Measurements from ENCODE around the gene VASN.

Gene VASN

GRCh38 chr16:4383591-4384444 lies 12.2 kb downstream of the VASN start:
- TF ChIP-seq TAF1 (IDR thresholded peaks at IDR 0.05; ENCODE audit: borderline replicate concordance, insufficient read depth, low read length) (no peak), REST (IDR thresholded peaks at IDR 0.05; ENCODE audit: insufficient read depth in 1 of 2, low read depth in 2 of 2, low read length in 2 of 2) (no peak), FOXP2 (optimal IDR thresholded peaks at IDR 0.05; ENCODE audit: borderline replicate concordance, extremely low read depth, extremely low read length, insufficient read depth) (no peak), POLR2AphosphoS5 (IDR thresholded peaks at IDR 0.05; ENCODE audit: low read depth, low read length) (no peak), SIN3A (IDR thresholded peaks at IDR 0.05; ENCODE audit: borderline replicate concordance, insufficient read depth, low read length) (no peak)

DNA sequence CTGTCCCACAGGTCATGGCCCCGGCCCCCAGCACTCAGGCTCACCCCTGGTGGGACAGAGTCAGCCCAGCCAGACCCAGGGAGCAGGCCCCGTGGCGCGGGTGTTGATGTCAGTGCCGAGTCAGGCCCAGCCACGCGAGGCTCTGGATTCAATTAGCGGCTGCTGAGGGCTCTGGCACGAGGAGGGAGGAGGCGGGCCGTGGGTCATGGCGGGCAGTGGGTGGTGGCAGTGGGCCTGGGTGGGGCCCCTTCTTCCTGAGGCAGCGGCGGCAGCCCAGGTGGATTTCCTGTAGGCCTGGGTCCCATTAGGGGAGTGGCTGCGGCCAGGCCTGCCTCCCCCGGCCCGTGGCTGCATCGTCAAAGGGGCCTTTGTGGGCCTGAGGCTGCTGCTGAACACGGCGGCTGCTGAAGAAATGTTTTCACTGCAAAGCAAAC lies 12.9 kb downstream of the VASN start:
- TF ChIP-seq SIN3A (IDR thresholded peaks at IDR 0.05; ENCODE audit: borderline replicate concordance, insufficient read depth, low read length) (no peak), TAF1 (IDR thresholded peaks at IDR 0.05; ENCODE audit: borderline replicate concordance, insufficient read depth, low read length) (no peak), FOXP2 (optimal IDR thresholded peaks at IDR 0.05; ENCODE audit: borderline replicate concordance, extremely low read depth, extremely low read length, insufficient read depth) (no peak), POLR2AphosphoS5 (IDR thresholded peaks at IDR 0.05; ENCODE audit: low read depth, low read length) (no peak), REST (IDR thresholded peaks at IDR 0.05; ENCODE audit: insufficient read depth in 1 of 2, low read depth in 2 of 2, low read length in 2 of 2) (no peak)

DNA sequence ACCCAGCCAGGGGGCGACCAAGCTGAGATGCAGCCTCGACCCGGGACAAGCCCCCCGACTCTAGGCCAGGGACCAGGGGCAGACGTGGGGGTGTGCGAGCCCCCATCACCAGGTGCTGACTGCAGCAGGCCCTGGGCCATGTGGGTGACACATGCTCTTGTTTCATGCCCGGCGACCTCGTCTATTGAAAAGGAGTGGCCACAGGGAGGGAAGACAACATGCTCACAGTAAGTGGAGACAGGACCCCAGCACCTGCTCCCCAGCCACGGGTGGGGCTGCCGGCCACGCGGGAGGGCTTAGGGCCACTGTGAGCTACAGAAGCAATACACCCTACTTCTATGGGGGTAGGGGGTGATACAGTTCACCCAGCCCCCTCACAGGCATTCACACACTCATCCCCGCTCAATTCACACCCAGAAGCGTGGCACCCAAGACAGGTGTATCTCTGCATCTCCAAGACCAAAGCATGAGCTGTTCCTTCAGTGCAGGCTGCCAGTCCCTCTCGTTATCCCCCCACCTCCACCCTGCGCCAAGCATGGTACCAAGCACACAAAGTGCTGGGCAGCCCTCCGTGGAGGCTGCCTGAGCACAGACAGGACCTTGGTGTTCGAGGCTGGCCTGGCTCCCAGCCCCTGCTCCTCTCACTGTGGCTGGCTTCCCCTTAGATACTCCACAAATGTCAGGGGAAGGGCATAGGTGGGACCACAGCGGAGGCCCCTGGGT lies 13.6 kb downstream of the VASN start:
- TF ChIP-seq SIN3A (IDR thresholded peaks at IDR 0.05; ENCODE audit: borderline replicate concordance, insufficient read depth, low read length) (no peak), FOXP2 (optimal IDR thresholded peaks at IDR 0.05; ENCODE audit: borderline replicate concordance, extremely low read depth, extremely low read length, insufficient read depth) (no peak), POLR2AphosphoS5 (IDR thresholded peaks at IDR 0.05; ENCODE audit: low read depth, low read length) (no peak), REST (IDR thresholded peaks at IDR 0.05; ENCODE audit: insufficient read depth in 1 of 2, low read depth in 2 of 2, low read length in 2 of 2) (no peak), TAF1 (IDR thresholded peaks at IDR 0.05; ENCODE audit: borderline replicate concordance, insufficient read depth, low read length) (no peak)

DNA sequence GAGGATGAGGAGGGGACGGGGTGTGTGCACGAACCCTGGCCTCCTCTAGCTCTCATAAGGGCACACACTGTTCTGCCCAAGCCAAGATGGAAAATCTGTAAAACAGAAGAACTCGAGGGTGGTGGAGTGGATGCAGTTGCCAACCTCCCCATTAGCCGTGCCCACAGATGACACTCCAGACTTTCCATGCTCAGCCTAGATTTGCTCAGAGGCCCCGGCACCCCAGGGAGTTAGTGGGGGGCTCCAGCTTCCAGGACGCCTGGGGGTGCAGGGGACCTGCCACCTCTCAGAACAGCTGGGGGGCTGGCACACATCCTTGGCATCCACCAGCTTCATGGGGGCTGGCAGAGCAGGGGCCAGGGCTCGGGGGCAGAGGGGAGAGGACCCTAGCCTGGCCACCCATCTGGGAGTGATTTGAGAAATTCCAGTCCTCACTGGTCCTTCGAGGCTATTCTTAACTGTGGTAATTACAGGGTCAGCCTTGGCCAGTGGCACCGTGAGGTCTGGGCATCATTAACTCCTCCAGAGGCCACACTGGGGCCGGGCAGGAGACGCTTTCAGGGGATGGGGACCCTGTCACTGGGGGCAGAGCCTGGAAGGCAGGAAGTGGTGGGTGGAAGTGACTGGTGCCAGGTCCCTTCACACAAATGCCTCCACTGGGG lies 14.3 kb downstream of the VASN start:
- TF ChIP-seq FOXP2 (optimal IDR thresholded peaks at IDR 0.05; ENCODE audit: borderline replicate concordance, extremely low read depth, extremely low read length, insufficient read depth) (no peak), POLR2AphosphoS5 (IDR thresholded peaks at IDR 0.05; ENCODE audit: low read depth, low read length) (no peak), SIN3A (IDR thresholded peaks at IDR 0.05; ENCODE audit: borderline replicate concordance, insufficient read depth, low read length) (no peak), REST (IDR thresholded peaks at IDR 0.05; ENCODE audit: insufficient read depth in 1 of 2, low read depth in 2 of 2, low read length in 2 of 2) (no peak), TAF1 (IDR thresholded peaks at IDR 0.05; ENCODE audit: borderline replicate concordance, insufficient read depth, low read length) (no peak)

All from PFSK-1 (cell line).